Brain microvascular endothelial cell (primary cell): ENCODE measurements around the gene RUNDC3A.
A peak's percentile ranks its signal among the peaks of the same experiment; 100 is the strongest.
"Not testable (repeated sequence)": the region's sequence is repeated elsewhere in the genome, so short reads cannot be mapped to it uniquely, and the experiment has no call there.

Source experiments
- DNase-seq: peaks from one replicate; pipeline ENCODE4 v3.0.0-alpha.2; 2020
- H3K27ac ChIP-seq: fragments of 250-450 bp; sonication (Bioruptor Pico); 2 replicates; pipeline ENCODE4 v1.5.1; 2020; ENCODE audit warnings: mild to moderate bottlenecking, moderate library complexity
- H3K27me3 ChIP-seq: fragments of 250-450 bp; sonication (Bioruptor Pico); replicated peaks from 2 replicates; pipeline ENCODE4 v1.5.1; 2020; ENCODE audit warnings: mild to moderate bottlenecking
- H3K36me3 ChIP-seq: fragments of 250-450 bp; sonication (Bioruptor Pico); replicated peaks from 2 replicates; pipeline ENCODE4 v1.5.1; 2020; ENCODE audit warnings: mild to moderate bottlenecking
- H3K4me3 ChIP-seq: 2 replicates; pipeline ENCODE4 v1.5.1; 2011; ENCODE audit warnings: low read depth, mild to moderate bottlenecking, control low read depth, low read length, moderate library complexity
- CTCF ChIP-seq: IDR thresholded peaks from 2 replicates; pipeline ENCODE4 v1.5.1; 2011; ENCODE audit warnings: low read depth, mild to moderate bottlenecking, moderate library complexity, low read length, control low read depth, inconsistent platforms; ENCODE audit errors: missing control alignments
- in situ Hi-C: cut with HindIII; loops from 2 replicates; pipeline ENCODE4 v1.10.0; 2017; ENCODE audit warnings: low sequenced_read_pairs, low pct_ligation_motif_present

RUNDC3A gene

GRCh38 chr17:44362459-44362948 is 54.1 kb downstream of the RUNDC3A start:
- H3K27me3 ChIP-seq: peaks cover 3% of the 10 kb centered on the region
- no peak overlapping the region for H3K27ac ChIP-seq
- peak overlapping the region; percentile 64 for H3K4me3 ChIP-seq
- DNase-seq: no peak
- no peak for TF ChIP-seq CTCF
- no peaks in the 10 kb centered on the region for H3K36me3 ChIP-seq
- in situ Hi-C loops: no loop called here

DNA sequence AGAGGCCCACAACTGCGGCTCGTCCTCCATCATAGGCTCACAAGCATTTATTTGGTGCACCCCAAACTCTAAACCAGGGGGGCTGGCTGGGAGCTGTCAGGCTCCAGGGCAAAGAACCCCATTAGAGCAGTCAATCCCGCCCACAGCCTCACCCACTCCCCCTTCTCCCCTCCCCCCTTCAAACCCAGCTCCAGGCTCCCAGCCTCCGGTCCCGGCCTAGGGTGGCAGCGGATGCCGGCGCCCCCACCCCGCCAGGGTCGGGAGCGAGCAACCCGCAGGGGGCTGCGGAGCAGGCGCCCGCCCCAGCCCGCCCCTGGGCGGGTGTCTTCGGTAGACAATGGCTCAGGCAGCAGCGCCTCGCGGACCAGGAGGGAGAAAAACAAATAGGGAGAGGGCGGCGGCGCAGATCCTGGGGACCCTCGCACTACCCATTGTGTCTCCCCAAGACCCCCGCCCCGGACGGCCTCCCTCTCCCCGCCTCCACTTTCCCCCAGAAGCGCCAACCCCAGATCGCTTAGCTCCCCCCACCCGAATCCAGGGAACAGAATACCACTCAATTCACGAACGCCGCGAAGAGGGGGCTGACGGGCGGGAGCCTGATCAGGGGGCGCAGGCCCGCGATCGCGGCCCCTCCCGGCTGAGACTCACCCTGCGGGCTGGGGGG is 54.7 kb downstream of the RUNDC3A start:
- DNase-seq: no peak
- H3K36me3 ChIP-seq: no peaks in the 10 kb centered on the region
- H3K27me3 ChIP-seq: peaks cover 3% of the 10 kb centered on the region
- in situ Hi-C loops: no loop called here
- TF ChIP-seq CTCF: no peak
- H3K4me3 ChIP-seq: peak overlapping the region; percentile 64
- H3K27ac ChIP-seq: no peak overlapping the region

DNA sequence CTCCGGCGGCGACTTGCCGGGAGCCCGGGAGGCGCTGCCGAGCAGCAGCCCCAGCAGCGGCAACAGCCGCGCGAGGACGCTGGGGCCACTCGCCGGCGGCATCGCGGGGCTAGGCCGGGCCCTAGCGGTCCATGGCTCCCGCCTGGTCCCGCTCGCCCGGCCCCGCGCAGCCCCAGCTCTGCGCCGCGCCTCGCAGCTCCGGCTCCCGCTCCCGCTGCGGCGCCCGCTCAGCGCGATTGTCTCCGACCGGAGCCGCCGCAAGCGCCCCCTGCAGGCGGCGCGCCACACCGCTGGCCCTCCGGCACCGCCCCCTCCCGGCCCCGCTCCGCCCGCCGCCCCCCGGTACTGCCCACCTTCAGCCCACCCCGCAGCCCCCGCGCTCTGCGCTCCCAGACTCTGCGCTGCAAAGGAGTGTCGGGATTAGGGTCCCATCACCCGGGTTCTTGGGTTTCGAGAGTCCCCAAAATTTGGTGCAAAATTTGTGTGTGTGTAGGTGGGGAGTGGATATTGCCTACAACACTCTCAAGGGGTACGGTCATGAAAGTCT is 55.3 kb downstream of the RUNDC3A start, which contains the start of gene FAM171A2:
TSS of gene FAM171A2 (minus strand) at position 241 of the 547 bp plus-strand sequence. CDS start at position 102, 139 bp downstream.
- peaks cover 3% of the 10 kb centered on the region for H3K27me3 ChIP-seq
- in situ Hi-C loops: no loop called here
- no peak for DNase-seq
- peak; percentile 51 for TF ChIP-seq CTCF
- H3K4me3 ChIP-seq: peak within 1 kb of the TSS; percentile 64
- H3K36me3 ChIP-seq: no peaks in the 10 kb centered on the region
- H3K27ac ChIP-seq: no peak within 1 kb of the TSS

DNA sequence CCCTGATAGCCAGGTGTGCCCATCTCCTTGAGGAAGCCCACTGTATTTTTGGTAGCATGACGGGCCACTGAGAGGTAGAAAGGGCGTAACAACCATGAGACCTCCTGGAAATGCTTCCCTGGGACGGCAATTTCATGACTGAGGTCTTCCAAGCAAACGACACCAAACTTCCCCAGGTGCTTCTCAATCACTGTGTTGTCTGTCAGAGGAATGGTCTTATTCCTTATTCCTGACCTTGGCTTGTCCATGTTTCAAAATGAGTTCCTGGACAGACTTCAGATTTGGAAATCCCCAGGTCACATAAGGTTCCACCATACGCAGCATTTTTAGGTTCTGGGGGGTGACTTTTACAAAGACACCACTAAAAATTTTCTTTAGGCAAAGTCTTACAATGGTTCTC is 56.6 kb downstream of the RUNDC3A start:
- in situ Hi-C loops, DNase-seq, H3K4me3 ChIP-seq, H3K27ac ChIP-seq, H3K27me3 ChIP-seq, H3K36me3 ChIP-seq: not testable (repeated sequence)

DNA sequence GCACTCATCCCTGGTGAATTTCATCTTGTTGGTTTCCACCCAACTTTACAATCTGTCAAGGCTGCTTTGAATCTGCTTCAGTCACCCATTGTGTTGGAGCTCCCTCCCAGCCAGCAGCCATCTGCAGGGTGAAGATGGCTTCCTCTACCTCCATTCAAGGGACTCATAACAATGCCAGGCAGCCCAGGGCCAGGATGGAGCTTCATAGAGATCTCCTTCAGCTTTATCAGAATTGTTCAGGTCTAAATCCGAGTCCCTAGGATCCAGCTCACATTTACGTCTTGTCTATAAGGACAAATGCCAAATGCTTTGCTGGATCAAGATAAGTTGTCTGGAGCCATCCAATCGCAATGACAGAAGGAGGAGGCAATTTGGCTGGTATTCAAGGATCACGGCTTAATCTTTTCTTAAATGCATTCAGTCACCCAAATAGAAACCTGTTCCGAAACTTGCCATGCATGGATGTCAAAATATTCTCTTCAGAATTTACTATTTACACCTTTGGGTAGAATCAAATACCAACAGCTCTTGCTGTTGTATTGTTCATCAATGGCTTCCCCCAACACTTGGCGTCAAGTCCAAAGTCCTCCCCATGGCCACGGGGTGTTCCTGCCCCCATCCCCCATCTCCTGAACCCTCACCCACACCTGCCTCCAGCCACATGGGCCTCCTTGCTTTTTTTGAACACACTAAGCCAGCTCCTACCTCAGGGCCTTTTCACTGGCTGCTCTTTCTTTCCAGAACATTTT is 59.0 kb downstream of the RUNDC3A start:
- DNase-seq: no peak
- Histone ChIP-seq H3K27ac (no peak overlapping the region), H3K4me3 (no peak overlapping the region), H3K36me3 (no peaks in the 10 kb centered on the region), H3K27me3 (peaks cover 7% of the 10 kb centered on the region)
- TF ChIP-seq CTCF: no peak
- in situ Hi-C loops: no loop called here
